Measurements from ENCODE around the gene TCF23. TPM values are rescaled to one million over a fixed set of nuclear protein-coding genes. Genes with fewer than 3 reads are reported as not detected.
"Not testable (repeated sequence)": the region's sequence is repeated elsewhere in the genome, so short reads cannot be mapped to it uniquely, and the experiment has no call there.

The TCF23 gene
- total RNA-seq, 1 experiment from 2014 or later = not detected

DNA sequence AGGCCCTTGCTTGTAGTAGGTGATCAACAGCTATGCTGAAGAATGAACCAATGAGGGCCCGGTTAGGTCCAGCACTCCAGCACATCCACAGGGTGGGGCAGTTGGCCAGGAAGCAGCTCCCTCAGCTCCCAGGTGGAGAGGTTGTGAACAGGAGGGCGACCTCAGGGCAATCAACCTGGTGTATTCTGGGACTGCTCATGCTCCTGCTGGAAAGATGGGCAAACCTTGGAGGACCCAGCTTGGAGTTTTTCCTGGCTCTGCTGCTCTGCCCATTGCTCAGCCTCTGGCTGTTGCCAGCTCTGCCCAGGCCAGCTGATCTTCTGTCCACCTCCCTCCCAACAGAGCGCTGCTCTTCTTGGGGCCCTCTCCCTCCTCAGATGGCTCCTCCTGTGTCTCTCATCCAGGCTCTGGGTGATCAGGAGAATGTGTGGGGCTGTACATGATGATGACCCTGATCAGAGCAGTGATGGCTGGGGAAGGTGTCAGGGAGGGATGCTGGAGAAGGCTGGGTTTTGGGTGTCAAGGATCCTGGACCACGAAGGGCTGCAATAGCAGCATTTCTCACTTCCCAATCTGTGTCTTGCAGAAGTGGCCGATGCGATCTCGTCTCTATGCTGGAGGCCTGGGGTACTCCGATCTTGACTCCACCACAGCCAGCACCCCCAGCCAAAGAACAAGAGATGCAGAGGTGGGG is 3.4 kb downstream of the TCF23 start:
- DNase-seq (ENCODE audit: extremely low read depth, low read depth) = no peak

- no peak for DNase-seq (ENCODE audit: extremely low read depth, low read depth)
Measured at GRCh38 chr2:27152796-27153464, 4.1 kb downstream of the TCF23 start.

DNA sequence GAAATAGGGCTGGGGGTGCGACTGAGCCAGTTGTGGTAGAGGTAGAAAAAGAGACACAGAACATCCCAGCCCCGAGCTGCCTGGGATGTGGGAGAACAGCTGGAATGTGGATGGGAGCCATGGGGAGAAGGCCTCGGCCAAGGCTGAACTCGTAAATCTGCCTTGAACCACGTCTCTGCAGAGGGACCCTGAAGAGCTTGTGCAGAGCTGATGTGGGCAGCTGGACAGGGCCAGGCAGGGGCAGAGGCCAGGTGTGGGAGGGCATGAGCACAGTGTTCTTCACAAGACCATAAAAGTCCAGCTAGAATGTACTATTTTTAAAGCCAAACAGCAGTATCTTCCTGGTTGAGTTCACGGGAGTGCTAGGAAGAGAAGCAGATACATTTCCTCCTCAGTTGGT is 5.7 kb downstream of the TCF23 start:
- DNase-seq (ENCODE audit: extremely low read depth, low read depth) = no peak

GRCh38 chr2:27155069-27155520 is 6.3 kb downstream of the TCF23 start:
- DNase-seq (ENCODE audit: extremely low read depth, low read depth) = no peak

DNA sequence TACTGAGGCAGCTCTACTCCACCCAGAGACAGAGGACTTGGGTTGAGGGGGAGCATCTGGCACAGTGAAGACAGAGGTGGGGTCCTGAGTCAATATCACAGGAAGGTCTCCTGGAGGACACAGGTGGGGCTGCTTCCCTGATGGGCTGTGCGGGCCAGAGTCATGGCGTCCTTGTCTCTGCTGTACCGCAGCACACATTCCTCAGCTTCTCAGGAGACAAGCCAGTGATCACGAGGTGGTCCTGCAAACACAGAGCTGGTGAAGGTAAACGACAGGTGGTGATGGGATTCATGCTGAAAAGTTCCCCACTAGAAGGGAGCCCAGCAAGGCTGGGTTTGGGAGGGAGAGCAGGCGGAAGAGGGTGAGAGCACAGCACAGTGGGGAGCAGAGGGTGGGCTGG is 9.7 kb downstream of the TCF23 start:
- DNase-seq (ENCODE audit: extremely low read depth, low read depth) = no peak

GRCh38 chr2:27159271-27159670 is 10.5 kb downstream of the TCF23 start:
- DNase-seq (ENCODE audit: extremely low read depth, low read depth) = no peak

DNA sequence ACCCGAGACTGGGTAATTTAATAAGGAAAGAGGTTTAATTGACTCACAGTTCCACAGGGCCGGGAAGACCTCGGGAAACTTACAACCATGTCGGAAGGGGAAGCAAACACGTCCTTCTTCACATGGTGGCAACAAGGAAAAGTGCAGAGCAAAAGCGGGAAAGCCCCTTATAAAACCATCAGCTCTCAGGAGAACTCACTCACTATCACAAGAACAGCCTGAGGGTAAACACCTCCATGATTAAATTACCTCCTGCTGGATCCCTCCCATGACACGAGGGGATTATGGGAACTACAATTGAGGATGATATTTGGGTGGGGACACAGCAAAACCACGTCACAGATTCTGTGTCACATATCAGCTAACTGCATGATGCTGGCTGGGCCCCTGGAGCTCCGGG is 11.4 kb downstream of the TCF23 start:
- no peak for DNase-seq (ENCODE audit: extremely low read depth, low read depth)

- DNase-seq (ENCODE audit: extremely low read depth, low read depth) = peak; percentile 5
Measured at GRCh38 chr2:27162151-27163121, 13.6 kb downstream of the TCF23 start.

DNA sequence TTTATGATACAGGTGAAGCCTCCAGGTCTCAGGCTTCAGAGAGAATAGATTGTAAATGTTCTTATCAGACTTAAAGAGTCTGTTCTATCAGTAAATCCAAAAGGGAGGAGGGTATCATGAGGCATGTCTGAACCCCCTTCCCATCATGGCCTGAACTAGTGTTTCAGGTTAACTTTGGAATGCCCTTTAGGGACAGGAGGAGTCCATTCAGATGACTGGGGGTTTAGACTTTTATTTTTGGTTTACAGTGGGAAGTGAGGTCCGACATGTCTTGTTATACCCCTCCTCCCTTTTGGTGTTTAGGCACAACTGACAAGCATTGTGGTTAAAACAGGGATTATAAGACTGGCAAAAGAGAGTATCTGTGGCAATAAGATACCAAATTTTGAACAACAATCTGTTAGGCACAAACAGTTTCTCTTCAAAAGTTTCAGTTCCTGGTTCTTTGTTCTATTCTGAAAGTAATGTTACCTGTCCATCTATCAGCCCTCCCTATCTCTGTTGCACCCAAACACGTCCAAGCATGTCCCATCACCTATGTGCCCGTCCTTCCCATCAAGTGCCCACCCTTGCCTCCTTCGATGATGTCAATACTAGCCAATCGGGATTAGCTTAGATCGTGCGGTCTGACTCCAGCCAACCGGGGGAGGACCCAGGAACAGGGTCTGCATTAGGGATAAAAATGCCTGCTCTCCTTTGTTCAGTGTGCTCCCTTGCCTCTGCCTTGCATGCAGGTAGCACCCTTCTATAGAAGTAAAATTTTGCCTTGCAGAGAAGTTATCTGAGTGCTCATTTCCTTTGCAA is 16.4 kb downstream of the TCF23 start:
- no peak for DNase-seq (ENCODE audit: extremely low read depth, low read depth)

- no peak for DNase-seq (ENCODE audit: extremely low read depth, low read depth)
Measured at GRCh38 chr2:27170581-27171337, 22.0 kb downstream of the TCF23 start.

- DNase-seq (ENCODE audit: extremely low read depth, low read depth) = no peak
Measured at GRCh38 chr2:27171351-27171848, 22.6 kb downstream of the TCF23 start.

DNA sequence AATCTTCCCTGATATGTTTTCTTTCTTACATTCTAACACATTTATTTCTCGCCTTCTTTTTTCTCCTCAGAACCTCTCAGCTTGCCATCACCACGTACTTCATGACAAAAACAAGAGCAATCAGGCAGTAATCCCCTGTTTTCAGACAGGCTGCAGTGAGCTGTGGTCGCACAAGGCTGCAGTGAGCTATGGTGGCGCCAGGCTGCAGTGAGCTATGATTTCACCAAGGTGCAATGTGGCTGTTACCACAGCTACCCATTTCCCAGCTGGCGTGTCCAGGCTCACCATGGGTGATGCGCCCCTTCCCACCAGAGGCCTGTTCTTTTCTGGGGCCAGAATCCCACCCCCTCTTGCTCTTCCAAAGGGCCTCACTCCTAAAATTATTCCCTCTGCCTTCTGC is 25.8 kb downstream of the TCF23 start:
- no peak for DNase-seq (ENCODE audit: extremely low read depth, low read depth)

DNA sequence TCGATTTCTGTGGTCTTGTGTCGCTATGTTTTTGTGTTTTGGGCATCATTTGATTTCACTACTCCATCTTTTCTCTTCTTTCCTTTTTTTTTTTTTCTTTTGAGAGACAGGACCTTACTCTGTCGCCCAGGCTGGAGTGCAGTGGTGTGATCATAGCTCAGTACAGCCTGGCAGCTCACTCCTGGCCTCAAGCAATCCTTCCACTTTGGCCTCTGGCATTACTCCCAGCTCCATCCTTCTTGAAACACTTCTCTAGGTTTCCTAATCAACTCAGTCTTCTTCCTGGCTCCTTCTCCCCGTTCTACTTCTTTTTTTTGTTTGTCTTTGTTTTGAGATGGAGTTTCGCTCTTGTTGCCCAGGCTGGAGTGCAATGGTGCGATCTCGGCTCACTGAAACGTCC is 26.5 kb downstream of the TCF23 start:
- DNase-seq (ENCODE audit: extremely low read depth, low read depth) = no peak

GRCh38 chr2:27175781-27176180 is 27.0 kb downstream of the TCF23 start:
- not testable (repeated sequence) for DNase-seq (ENCODE audit: extremely low read depth, low read depth)

DNA sequence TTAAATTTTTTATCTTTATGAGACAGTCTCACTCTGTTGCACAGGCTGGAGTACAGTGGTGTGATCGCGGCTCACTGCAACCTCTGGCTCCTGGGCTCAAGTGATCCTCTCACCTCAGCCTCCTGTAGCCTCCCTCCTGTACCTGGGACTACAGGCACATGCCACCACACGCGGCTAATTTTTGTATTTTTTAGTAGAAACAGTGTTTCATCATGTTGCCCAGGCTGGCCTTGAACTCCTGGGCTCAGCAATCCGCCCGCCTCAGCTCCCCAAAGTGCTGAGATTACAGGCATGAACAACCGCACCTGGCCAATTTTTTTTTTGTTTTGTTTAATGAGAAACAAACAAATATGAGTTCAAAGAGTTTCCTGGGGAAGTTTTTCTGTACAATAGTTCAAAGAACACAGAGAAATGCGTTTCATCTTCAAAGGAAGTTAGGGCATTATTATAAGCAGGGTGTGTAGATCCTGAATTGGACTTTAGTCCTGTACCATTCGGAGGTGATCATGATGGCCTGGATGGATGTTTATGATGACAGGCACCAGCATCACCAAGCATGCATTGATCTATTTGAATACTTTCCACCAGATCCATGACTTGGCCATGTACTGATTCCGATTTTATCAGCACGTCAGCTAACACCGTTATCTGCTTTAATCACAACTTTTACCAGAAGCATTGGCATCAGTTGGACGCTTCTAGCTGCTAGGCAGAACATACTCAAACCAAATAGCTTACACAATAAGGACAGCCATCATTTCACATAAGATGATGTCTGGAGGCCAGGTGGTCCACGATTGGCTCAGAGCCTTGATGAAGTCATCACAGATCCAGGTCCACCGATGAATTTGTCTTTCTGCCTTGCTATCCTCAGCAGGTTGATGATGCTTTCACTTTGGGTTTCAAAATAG is 28.9 kb downstream of the TCF23 start:
- DNase-seq (ENCODE audit: extremely low read depth, low read depth) = no peak

DNA sequence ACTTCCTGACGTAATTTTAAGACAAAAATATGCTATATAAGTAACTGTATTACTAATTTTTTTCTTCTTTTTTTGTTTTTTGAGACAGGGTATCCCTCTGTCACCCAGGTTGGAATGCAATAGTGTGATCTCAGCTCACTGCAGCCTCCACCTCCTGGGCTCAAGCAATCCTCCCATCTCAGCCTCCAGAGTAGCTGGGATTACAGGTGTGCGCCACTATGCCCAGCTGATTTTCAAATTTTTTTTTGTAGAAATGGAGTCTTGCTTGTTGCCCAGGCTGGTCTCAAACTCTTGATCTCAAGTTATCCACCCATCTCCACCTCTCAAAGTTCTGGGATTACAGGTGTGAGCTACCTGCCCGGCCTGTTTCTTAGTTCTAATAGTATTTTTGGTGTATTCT is 29.7 kb downstream of the TCF23 start:
- no peak for DNase-seq (ENCODE audit: extremely low read depth, low read depth)

- no peak for DNase-seq (ENCODE audit: extremely low read depth, low read depth)
Measured at GRCh38 chr2:27179344-27180000, 30.7 kb downstream of the TCF23 start.

GRCh38 chr2:27182346-27182745 is 33.5 kb downstream of the TCF23 start:
- DNase-seq (ENCODE audit: extremely low read depth, low read depth) = no peak

All from NCI-H460 (cell line).